GM12878 (cell line): ENCODE measurements around the gene EGR4. TPM values are rescaled to one million over a fixed set of nuclear protein-coding genes. Genes with fewer than 3 reads are reported as not detected.

Experiments
- ATAC-seq: fragments of 200-7000 bp; cut with Tn5 transposase; 3 replicates; pipeline ENCODE4 v1.9.1; 2020; ENCODE audit warnings: mild to moderate bottlenecking, moderate library complexity
- BruUV-seq: library from RNA; stranded (reverse); fragments of 400-500 nt; replicated peaks from 2 replicates; lab custom pipeline; 2021; lab: Mats Ljungman, UMichigan
- CTCF ChIA-PET: fragments of 300-600 bp; sonication (Branson Sonifier 250); formaldehyde crosslinking; extraction: SDS; loops from one replicate; lab custom pipeline; 2021; ENCODE audit warnings: inconsistent platforms; lab: Yijun Ruan, JAX
- POLR2A ChIA-PET: fragments of 350-600 bp; formaldehyde crosslinking; extraction: SDS; loops from one replicate; lab custom pipeline; 2021; ENCODE audit warnings: inconsistent platforms; lab: Charles Lee
- RAD21 ChIA-PET: fragments of 300-600 bp; sonication (Branson Sonifier 250); formaldehyde crosslinking; loops from one replicate; lab custom pipeline; 2023; ENCODE audit warnings: antibody characterized with exemption; ENCODE audit not compliant: unreplicated experiment; lab: Charles Lee
- SMC1A ChIA-PET: fragments of 300-600 bp; sonication (Branson Sonifier 250); formaldehyde crosslinking; loops from one replicate; lab custom pipeline; 2023; ENCODE audit not compliant: unreplicated experiment, uncharacterized antibody; lab: Charles Lee
- DNase-seq: peaks from one replicate; pipeline ENCODE4 v3.0.0-alpha.2; 2011; ENCODE audit warnings: low read depth, low spot score
- FAIRE-seq: peaks from 3 replicates; lab custom pipeline; 2011; peaks lifted over from hg19 to GRCh38; lab: Jason Lieb, UNC
- H2AFZ ChIP-seq: 2 replicates; pipeline ENCODE4 v1.6.0; 2011; ENCODE audit warnings: low read depth, low read length, control low read depth; ENCODE audit not compliant: control insufficient read depth
- H3K27ac ChIP-seq: 2 replicates; pipeline ENCODE4 v1.5.1; 2011; ENCODE audit warnings: control low read depth; ENCODE audit not compliant: control insufficient read depth, insufficient read depth
- H3K27me3 ChIP-seq, 2 experiments: replicated peaks in 1 of 2; 2 replicates each; pipeline versions ENCODE4 v1.6.0 to v1.6.1; 2011; ENCODE audit warnings: low read length in 1 of 2; ENCODE audit not compliant: control insufficient read depth in 2 of 2, insufficient read depth in 2 of 2
- H3K36me3 ChIP-seq, 2 experiments: 2 replicates each; pipeline ENCODE4 v1.5.1; 2011; ENCODE audit warnings: low read length in 1 of 2; ENCODE audit not compliant: control insufficient read depth in 2 of 2, insufficient read depth in 2 of 2
- H3K4me1 ChIP-seq: 2 replicates; pipeline ENCODE4 v1.6.1; 2011; ENCODE audit warnings: mild to moderate bottlenecking, low read length, moderate library complexity, mixed read lengths; ENCODE audit not compliant: control insufficient read depth, insufficient read depth
- H3K4me2 ChIP-seq: 2 replicates; pipeline ENCODE4 v1.6.0; 2011; ENCODE audit warnings: control low read depth; ENCODE audit not compliant: control insufficient read depth, insufficient read depth
- H3K4me3 ChIP-seq: fragments of 200-600 bp; sonication (generic); 2 replicates; pipeline ENCODE4 v1.5.1; 2016
- H3K79me2 ChIP-seq: 2 replicates; pipeline ENCODE4 v1.6.0; 2011; ENCODE audit warnings: low read length; ENCODE audit not compliant: control insufficient read depth, insufficient read depth
- H3K9ac ChIP-seq: 2 replicates; pipeline ENCODE4 v1.8.0; 2011; ENCODE audit warnings: low read length, control low read depth, mixed read lengths; ENCODE audit not compliant: control insufficient read depth, insufficient read depth
- H3K9me3 ChIP-seq: replicated peaks from 3 replicates; pipeline ENCODE4 v1.5.1; 2011; ENCODE audit warnings: mild to moderate bottlenecking, low read length; ENCODE audit not compliant: control insufficient read depth, insufficient read depth
- H4K20me1 ChIP-seq: 2 replicates; pipeline ENCODE4 v1.6.0; 2011; ENCODE audit not compliant: control insufficient read depth, insufficient read depth
- BMI1 ChIP-seq: fragments of 450-650 bp; IDR thresholded peaks from 2 replicates; pipeline ENCODE4 v1.6.1; 2016; ENCODE audit warnings: mild to moderate bottlenecking, moderate library complexity, borderline replicate concordance
- CHD1 ChIP-seq: IDR thresholded peaks from 2 replicates; pipeline ENCODE4 v1.6.1; 2012; ENCODE audit warnings: low read depth, low read length, improper control_type of control experiment
- CREB1 ChIP-seq: IDR thresholded peaks from 2 replicates; pipeline ENCODE4 v1.6.1; 2012; ENCODE audit warnings: low read depth, mild to moderate bottlenecking, inconsistent platforms
- CTCF ChIP-seq, 3 experiments: IDR thresholded peaks in 2 of 3; conservative IDR thresholded peaks in 1 of 3; 2 replicates each; pipeline ENCODE4 v1.5.1; 2011; ENCODE audit warnings: low read depth in 3 of 3, low read length in 3 of 3, mild to moderate bottlenecking in 3 of 3, control low read depth in 2 of 3, moderate library complexity in 2 of 3, inconsistent platforms in 1 of 3, mixed read lengths in 1 of 3; ENCODE audit not compliant: control insufficient read depth in 2 of 3, insufficient read depth in 1 of 3; ENCODE audit errors: extremely low read depth in 1 of 3
- GABPA ChIP-seq: IDR thresholded peaks from 2 replicates; pipeline ENCODE4 v1.6.1; 2014; ENCODE audit warnings: antibody characterized with exemption, low read depth, mild to moderate bottlenecking, inconsistent platforms
- HCFC1 ChIP-seq: fragments of 150-350 bp; IDR thresholded peaks from 2 replicates; pipeline ENCODE4 v1.6.1; 2014; ENCODE audit warnings: low read length
- JUNB ChIP-seq: IDR thresholded peaks from 2 replicates; pipeline ENCODE4 v1.6.1; 2016; ENCODE audit warnings: antibody characterized with exemption, mild to moderate bottlenecking
- NR2C2 ChIP-seq: IDR thresholded peaks from 2 replicates; pipeline ENCODE4 v1.6.1; 2011; ENCODE audit warnings: borderline replicate concordance, low read depth; ENCODE audit not compliant: control insufficient read depth, insufficient read length
- PBX3 ChIP-seq: IDR thresholded peaks from 2 replicates; pipeline ENCODE4 v1.6.1; 2011; ENCODE audit warnings: mild to moderate bottlenecking, low read depth, low read length, moderate library complexity; ENCODE audit not compliant: insufficient replicate concordance
- PKNOX1 ChIP-seq: fragments of 450-650 bp; IDR thresholded peaks from 2 replicates; pipeline ENCODE4 v1.6.1; 2016; ENCODE audit warnings: mild to moderate bottlenecking
- POU2F2 ChIP-seq: IDR thresholded peaks from 3 replicates; pipeline ENCODE4 v1.6.1; 2011; ENCODE audit warnings: low read depth, mild to moderate bottlenecking, low read length, borderline replicate concordance
- YBX1 ChIP-seq: fragments of 450-650 bp; IDR thresholded peaks from 2 replicates; pipeline ENCODE4 v1.6.1; 2016; ENCODE audit warnings: antibody characterized with exemption
- ZNF217 ChIP-seq: fragments of 450-650 bp; IDR thresholded peaks from 2 replicates; pipeline ENCODE4 v1.6.1; 2017; ENCODE audit warnings: antibody characterized with exemption, mild to moderate bottlenecking
- ZNF24 ChIP-seq: fragments of 450-650 bp; IDR thresholded peaks from 2 replicates; pipeline ENCODE4 v1.6.1; 2017; ENCODE audit warnings: antibody characterized with exemption, mild to moderate bottlenecking
- WGBS: methylation state at CpG from one replicate; pipeline ENCODE4 v1.1.6; 2016; ENCODE audit warnings: low lambda C conversion rate; ENCODE audit not compliant: insufficient replicate concordance, insufficient coverage; ENCODE audit errors: missing lambda C conversion rate; 5-methylcytosine and 5-hydroxymethylcytosine counted together
- in situ Hi-C: fragments of 300-500 bp; cut with MboI; formaldehyde crosslinking; loops from 9 replicates; pipeline ENCODE4 v1.14.3; 2018; ENCODE audit warnings: mixed read lengths
- intact Hi-C: fragments of 100-400 bp; cut with micrococcal nuclease; formaldehyde crosslinking; loops from one replicate; pipeline ENCODE4 v1.14.2; 2022; ENCODE audit not compliant: unreplicated experiment
- polyA plus RNA-seq, 11 experiments: library from polyadenylated mRNA; depleted of rRNA in 4 of 11; unstranded in 6 of 11; stranded (reverse) in 5 of 11; fragments of >200 nt; fragmentation: Nextera tagmentation in 4 of 11; fragmentation: Illumina TruSeq in 1 of 11; extraction: Ambion mirVana in 4 of 11; extraction: Trizol in 1 of 11; gene quantifications; 1 replicate in 1 of 11; 2 replicates in 10 of 11; pipeline versions ENCODE4 v1.2.1 to v1.2.3, GENCODE V29; 2011 to 2016; ENCODE audit warnings: inconsistent platforms in 2 of 11, missing spikeins in 2 of 11, low read depth in 1 of 11
- total RNA-seq, 4 experiments: library from RNA; depleted of rRNA in 3 of 4; stranded (reverse); fragments of >200 nt in 3 of 4; fragmentation: Illumina TruSeq in 1 of 4; extraction: Trizol in 1 of 4; gene quantifications; 2 replicates each; pipeline versions ENCODE4 v1.2.1 to v1.2.3, GENCODE V29; 2013 to 2021

The EGR4 gene
- total and polyA plus RNA-seq, 10 of the 15 experiments (the other 5 are each of a cell fraction or from before 2014, with no cell fraction given) = 0.07 TPM; not detected in 9

- ATAC-seq (no peak), DNase-seq (no peak)
- POLR2A ChIA-PET = interaction anchor here (0.8 kb wide), 1 partner anchor 10 kb away, joined by 3 read pairs; no protein-coding TSS in a partner anchor
- in situ Hi-C loops = no loop called here
- RAD21 ChIA-PET = no interaction called here
- Histone ChIP-seq H3K9me3 (no peaks in the 10 kb centered on the region), H3K9ac (no peak overlapping the region)
- WGBS = 89% methylated on average over 9 of the region's 9 CpGs
- SMC1A ChIA-PET = interaction anchor here (0.6 to 1.7 kb wide), 3 partner anchors 10 to 121 kb away, joined by 3 to 4 read pairs (median 3); no protein-coding TSS in a partner anchor
- no peak for TF ChIP-seq BMI1
- TF ChIP-seq ZNF24 = no peak
- no peak for TF ChIP-seq PKNOX1
- TF ChIP-seq YBX1 = no peak
- TF ChIP-seq, all 136 proteins: peak for 0
- Histone ChIP-seq H3K36me3 (peaks cover 47 to 58% of the 10 kb centered on the region in 2 experiments), H3K79me2 (no peaks in the 10 kb centered on the region; the same call in 1 of the 2 replicates), H3K4me3 (no peak overlapping the region), H3K27me3 (no peaks in the 10 kb centered on the region), H2AFZ (no peak overlapping the region), H3K4me1 (no peaks in the 10 kb centered on the region), H3K27ac (no peak overlapping the region), H4K20me1 (no peaks in the 10 kb centered on the region; the same call in 1 of the 2 replicates), H3K4me2 (no peak overlapping the region)
- CTCF ChIA-PET = interaction anchor here (0.6 to 1.6 kb wide), 3 partner anchors 10 to 215 kb away, joined by 3 read pairs; no protein-coding TSS in a partner anchor
- BruUV-seq = no TSS peak
- intact Hi-C loops = no loop called here
- FAIRE-seq = no peak
These were observed 43.7 kb downstream of the EGR4 start for GRCh38 chr2:73249636-73250035.

- intact Hi-C loops (no loop called here), in situ Hi-C loops (no loop called here)
- Histone ChIP-seq H3K4me2 (no peak overlapping the region), H3K9me3 (no peaks in the 10 kb centered on the region), H2AFZ (no peak overlapping the region), H3K4me1 (no peaks in the 10 kb centered on the region), H3K9ac (no peak overlapping the region), H3K36me3 (peaks cover 38 to 54% of the 10 kb centered on the region in 2 experiments), H3K27ac (no peak overlapping the region), H4K20me1 (no peaks in the 10 kb centered on the region; the same call in 1 of the 2 replicates), H3K4me3 (no peak overlapping the region), H3K79me2 (peaks cover 4% of the 10 kb centered on the region), H3K27me3 (no peaks in the 10 kb centered on the region)
- DNase-seq (no peak), ATAC-seq (no peak), FAIRE-seq (no peak)
- CTCF ChIA-PET = interaction anchor here (1.6 kb wide), 1 partner anchor 11 kb away, joined by 6 read pairs; no protein-coding TSS in a partner anchor
- RAD21 ChIA-PET = interaction anchor here (1.3 kb wide), 1 partner anchor 32 kb away, joined by 4 read pairs; no protein-coding TSS in a partner anchor
- SMC1A ChIA-PET = no interaction called here
- WGBS = 94% methylated on average over 3 of the region's 3 CpGs
- no TSS peak for BruUV-seq
- POLR2A ChIA-PET = interaction anchor here (1.0 kb wide), 1 partner anchor 8 kb away, joined by 3 read pairs; no protein-coding TSS in a partner anchor
- TF ChIP-seq PBX3 (no peak), JUNB (no peak), CREB1 (no peak), HCFC1 (no peak), ZNF217 (no peak), NR2C2 (no peak), CTCF (IDR thresholded peaks at IDR 0.05 in 2 of 3, conservative IDR thresholded peaks at IDR 0.05 in 1 of 3; ENCODE audit: control insufficient read depth in 2 of 3, extremely low read depth in 1 of 3, insufficient read depth in 1 of 3, low read depth in 3 of 3, low read length in 3 of 3) (no peak), POU2F2 (no peak), GABPA (no peak), CHD1 (no peak)
These were observed 46.5 kb downstream of the EGR4 start for GRCh38 chr2:73246850-73247249.
